Dermis blood vessel endothelial cell (primary cell): ENCODE measurements around the gene PLPP1. TPM values are rescaled to one million over a fixed set of nuclear protein-coding genes. Genes with fewer than 3 reads are reported as not detected.

Experiments
- DNase-seq: peaks from one replicate; pipeline ENCODE4 v3.0.0; 2010
- total RNA-seq: library from RNA; depleted of rRNA; stranded (reverse); fragments of >200 nt; gene quantifications from 2 replicates; pipeline ENCODE4 v1.2.3, GENCODE V29; 2014

PLPP1 gene
- total RNA-seq, 1 donor from 2014 or later = 293 TPM

- DNase-seq = peak; percentile 7
Measured at GRCh38 chr5:55402199-55402598, 132.6 kb downstream of the PLPP1 start.

- DNase-seq = peak; percentile 53
Measured at GRCh38 chr5:55393501-55394175, 141.1 kb downstream of the PLPP1 start.

- DNase-seq = no peak
Measured at GRCh38 chr5:55392669-55393068, 142.1 kb downstream of the PLPP1 start.

GRCh38 chr5:55391707-55392106, 143.1 kb downstream of the PLPP1 start:
- DNase-seq = no peak

GRCh38 chr5:55387865-55388264, 146.9 kb downstream of the PLPP1 start:
- no peak for DNase-seq

- DNase-seq = no peak
Measured at GRCh38 chr5:55386356-55386755, 148.4 kb downstream of the PLPP1 start.

GRCh38 chr5:55385846-55386245, 148.9 kb downstream of the PLPP1 start:
- no peak for DNase-seq

GRCh38 chr5:55385227-55385626, 149.5 kb downstream of the PLPP1 start:
- DNase-seq = no peak

- DNase-seq = no peak
Measured at GRCh38 chr5:55384072-55384471, 150.7 kb downstream of the PLPP1 start.

- no peak for DNase-seq
Measured at GRCh38 chr5:55383254-55383653, 151.5 kb downstream of the PLPP1 start.

GRCh38 chr5:55377810-55378209, 157.0 kb downstream of the PLPP1 start:
- DNase-seq = no peak

Other genes starting within 250 kb of the PLPP1 start
- 21.6 and 39.5 TPM in 2 replicates for gene DHX29, start 227.3 kb downstream of the PLPP1 start, total RNA-seq
- 135 and 141 TPM in 2 replicates for gene MTREX, start 227.0 kb downstream of the PLPP1 start, total RNA-seq
- gene SLC38A9, start 177.4 kb upstream of the PLPP1 start, total RNA-seq = 39.0 and 50.9 TPM in 2 replicates
- gene DDX4, start 203.1 kb upstream of the PLPP1 start, total RNA-seq = 0.17 TPM in 1 of 2 replicates, not detected in the other